ENCODE results near the gene CXCL13.
"Not testable (repeated sequence)": the region's sequence is repeated elsewhere in the genome, so short reads cannot be mapped to it uniquely, and the experiment has no call there.

CXCL13 gene

DNA sequence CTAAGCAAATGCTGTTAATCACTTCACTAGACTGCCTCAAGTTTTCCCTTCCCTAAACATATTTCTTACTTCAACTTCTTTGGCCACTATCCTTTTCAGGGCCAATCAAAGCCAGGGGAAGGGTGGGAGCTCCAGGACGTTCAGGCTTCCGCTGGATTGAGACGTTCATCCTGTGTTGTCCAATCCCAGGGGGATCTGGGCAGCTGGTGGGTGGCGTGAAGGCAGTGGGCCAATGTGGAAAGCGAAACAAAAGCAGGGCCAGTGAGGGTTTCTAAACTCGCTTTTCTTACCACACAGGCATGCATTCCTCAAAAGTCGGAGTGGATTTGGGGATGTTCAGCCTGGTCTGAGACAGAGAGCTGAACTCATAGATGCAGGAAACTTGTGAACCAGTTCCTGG, 7.6 kb downstream of the CXCL13 start:
- DNase-seq = no peak

GRCh38 chr4:77615153-77615552, 9.5 kb downstream of the CXCL13 start:
- no peak for DNase-seq

- peak; percentile 30 for DNase-seq
These were observed 11.6 kb downstream of the CXCL13 start for GRCh38 chr4:77617203-77617602.

DNA sequence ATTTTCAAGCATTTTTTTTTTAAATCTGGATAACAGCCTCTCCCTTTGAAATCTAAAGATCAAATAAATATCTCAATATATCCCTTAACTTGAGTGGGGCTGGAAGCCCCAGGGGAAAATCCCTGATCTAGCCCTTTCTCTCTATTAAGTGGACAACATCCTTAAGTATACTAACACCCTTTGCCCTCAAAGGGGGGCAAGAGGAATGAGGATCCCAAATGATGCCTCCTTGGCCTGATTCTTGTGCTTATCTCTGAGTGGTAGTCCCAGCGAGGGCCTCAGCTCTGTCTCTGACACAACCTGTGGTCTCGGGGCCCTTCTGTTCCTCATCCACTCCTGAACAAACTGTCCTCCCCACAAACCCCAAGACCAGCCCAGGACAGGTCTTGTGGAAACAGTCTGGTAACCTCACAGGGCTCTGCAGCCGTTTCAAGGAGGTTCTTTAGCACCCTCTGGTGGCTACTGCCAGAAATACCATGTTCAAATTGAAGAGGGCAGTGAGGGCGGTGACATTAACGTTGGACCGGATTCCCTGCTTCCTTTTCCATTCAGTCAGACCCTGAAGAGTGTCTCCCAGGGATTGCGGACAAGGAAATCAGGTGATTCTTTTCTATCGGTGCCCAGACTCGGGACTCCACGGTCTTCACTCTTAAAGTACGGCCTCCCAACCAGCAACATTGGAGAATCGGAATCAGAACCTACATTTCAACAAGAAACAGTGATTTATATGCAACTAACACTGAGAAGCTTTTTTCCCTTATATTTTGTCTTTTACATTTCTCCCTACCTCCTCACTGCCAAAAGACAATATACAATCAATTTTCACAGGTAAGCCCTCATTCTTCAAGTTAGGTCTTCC, 13.0 kb downstream of the CXCL13 start:
- DNase-seq = peak; percentile 62

- no peak for DNase-seq
These were observed 13.8 kb downstream of the CXCL13 start for GRCh38 chr4:77619408-77619807.

DNA sequence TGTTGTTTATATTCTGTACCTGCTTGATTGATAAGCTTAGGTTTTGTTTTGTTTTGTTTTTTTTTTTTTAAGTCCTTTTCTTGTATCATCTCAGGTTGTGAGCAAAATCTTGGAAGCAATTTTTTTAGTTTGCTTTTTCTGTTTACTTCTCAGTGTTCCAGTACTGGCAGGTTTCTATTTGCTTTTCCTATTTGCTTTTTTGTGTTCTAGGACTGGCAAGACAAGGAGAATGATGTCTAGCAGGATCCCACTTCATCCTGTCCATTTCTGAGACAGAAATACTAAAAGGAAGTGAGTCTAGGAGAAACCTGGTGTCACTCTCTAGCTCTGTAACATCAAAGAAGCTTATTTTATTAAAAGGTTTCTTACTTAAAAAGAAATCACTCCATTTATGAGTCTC, 15.6 kb downstream of the CXCL13 start:
- no peak for DNase-seq

- no peak for DNase-seq
These were observed 17.5 kb downstream of the CXCL13 start for GRCh38 chr4:77623091-77623490.

GRCh38 chr4:77624213-77624612, 18.6 kb downstream of the CXCL13 start:
- no peak for DNase-seq

- no peak for DNase-seq
These were observed 19.9 kb downstream of the CXCL13 start for GRCh38 chr4:77625485-77625884.

GRCh38 chr4:77629885-77630284, 24.3 kb downstream of the CXCL13 start:
- no peak for DNase-seq

DNA sequence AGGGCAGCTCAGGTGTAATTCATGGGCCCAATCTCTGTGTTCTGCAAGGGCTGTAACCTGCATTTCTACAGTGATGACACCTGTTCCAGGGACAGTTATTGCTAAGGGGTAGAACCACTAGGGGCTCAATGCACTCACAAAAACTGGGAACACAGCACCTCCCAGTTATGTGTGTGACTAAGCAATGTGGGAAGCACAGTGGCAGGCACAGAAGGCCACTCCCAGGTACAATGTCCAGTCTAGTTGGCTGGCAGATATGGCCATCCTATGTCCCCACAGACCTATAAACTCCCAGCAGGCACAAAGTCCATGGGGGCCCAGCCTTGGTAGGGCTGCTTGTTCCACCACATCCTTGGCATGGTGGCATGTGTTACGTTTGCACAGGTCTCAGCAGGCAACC, 25.7 kb downstream of the CXCL13 start:
- no peak for DNase-seq

DNA sequence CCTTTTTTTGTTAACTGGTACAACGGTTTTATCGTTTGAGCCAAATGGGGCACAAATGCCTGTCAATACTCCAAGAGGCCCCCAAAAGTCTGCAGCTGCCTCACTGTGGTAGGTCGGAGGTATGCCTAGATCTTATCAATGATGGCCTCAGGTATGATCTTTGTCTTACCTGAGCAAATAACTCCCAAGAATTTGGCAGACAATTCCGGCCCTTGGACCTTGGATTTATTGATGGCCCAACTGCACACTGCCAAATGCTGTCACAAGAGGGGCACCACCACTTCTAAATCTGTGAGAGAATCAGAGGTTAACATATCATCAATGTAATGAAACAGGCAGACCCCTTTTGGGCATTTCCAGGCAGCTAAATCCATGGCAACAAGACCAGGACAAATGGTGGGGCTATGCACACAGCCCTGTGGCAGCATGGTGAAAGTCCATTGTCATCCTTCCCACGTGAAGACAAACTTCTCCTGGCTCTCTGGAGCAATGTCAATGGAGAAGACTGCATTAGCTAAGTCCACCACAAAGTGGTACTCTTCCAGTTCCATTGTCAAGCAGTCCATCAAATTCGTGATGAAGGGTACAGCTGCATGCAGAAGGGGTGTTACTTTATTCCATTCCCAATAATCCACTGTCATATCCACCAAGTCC, 28.6 kb downstream of the CXCL13 start:
- no peak for DNase-seq

- DNase-seq = no peak
These were observed 29.6 kb downstream of the CXCL13 start for GRCh38 chr4:77635246-77635645.

GRCh38 chr4:77635876-77636275, 30.3 kb downstream of the CXCL13 start:
- no peak for DNase-seq

GRCh38 chr4:77636902-77637301, 31.3 kb downstream of the CXCL13 start:
- peak; percentile 78 for DNase-seq

DNA sequence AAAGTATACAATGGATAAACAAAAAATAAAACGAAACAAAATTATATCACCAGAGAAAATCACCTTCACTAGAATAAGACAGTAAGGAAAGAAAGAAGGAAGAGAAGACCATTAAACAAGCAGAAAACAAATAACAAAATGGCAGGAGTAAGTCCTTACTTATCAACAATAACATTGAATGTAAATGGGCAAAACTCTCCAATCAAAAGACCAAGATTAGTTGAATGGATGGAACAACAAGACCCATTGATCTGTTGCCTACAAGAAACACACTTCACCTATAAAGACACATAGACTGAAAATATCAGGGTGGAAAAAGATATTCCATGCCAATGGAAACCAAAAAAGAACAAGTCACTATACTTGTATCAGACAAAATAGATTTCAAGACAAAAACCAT, 38.4 kb downstream of the CXCL13 start:
- DNase-seq = not testable (repeated sequence)

DNA sequence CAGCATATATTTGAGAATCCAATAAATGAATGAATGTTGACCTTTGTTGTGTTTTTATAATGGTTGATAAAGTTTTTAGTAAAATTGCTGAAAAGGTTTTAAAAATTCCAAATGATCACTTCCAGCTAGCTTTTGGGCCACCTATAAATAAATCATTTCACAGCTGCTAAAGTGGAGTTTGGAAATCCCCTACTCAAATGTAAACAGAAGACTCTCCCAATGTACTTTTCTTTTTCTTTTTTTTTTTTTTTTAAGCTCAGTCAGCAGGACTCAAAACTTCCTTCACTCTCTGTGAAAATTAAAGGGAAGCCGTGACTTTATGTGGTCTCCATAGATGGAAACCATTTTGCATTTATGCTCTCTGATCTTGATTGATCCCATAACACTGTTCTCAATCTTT, 45.2 kb downstream of the CXCL13 start:
- DNase-seq = no peak

DNA sequence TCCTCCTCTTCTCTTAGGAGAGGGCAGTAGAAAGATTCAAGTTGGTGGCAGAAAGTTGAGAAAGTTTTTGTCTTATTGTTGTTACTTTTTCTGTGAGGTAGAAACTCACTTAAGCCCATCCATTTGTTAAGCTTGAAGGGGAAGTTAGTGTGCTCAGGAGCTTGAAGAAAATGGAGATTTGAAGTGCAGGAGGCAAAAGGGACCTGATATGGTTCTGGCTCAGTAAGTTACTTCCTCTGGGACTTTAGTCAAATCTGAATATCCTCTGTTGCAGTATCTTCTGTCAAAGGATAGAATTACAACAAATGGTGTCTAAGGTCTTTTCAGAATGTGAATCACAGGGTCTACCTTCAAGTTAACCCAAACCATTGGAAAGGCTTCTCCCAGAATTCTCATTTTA, 46.2 kb downstream of the CXCL13 start:
- DNase-seq = no peak

- DNase-seq = no peak
These were observed 46.7 kb downstream of the CXCL13 start for GRCh38 chr4:77652237-77652897.

GRCh38 chr4:77653162-77653758, 47.6 kb downstream of the CXCL13 start:
- no peak for DNase-seq

GRCh38 chr4:77660318-77660717, 54.7 kb downstream of the CXCL13 start:
- DNase-seq = not testable (repeated sequence)
